CD4-positive, alpha-beta T cell (primary cell): Measurements from ENCODE around the gene ERC2. TPM values are rescaled to one million over a fixed set of nuclear protein-coding genes. Genes with fewer than 3 reads are reported as not detected.

Experiments
- ATAC-seq: fragments of 200-7000 bp; cut with Tn5 transposase; one replicate; pipeline ENCODE4 v1.10.0; 2022; ENCODE audit warnings: mild to moderate bottlenecking; ENCODE audit not compliant: poor library complexity
- CTCF ChIA-PET: fragments of 350-600 bp; sonication (Branson Sonifier 250); formaldehyde crosslinking; loops from one replicate; lab custom pipeline; 2021; ENCODE audit warnings: antibody characterized with exemption, inconsistent platforms; lab: Charles Lee
- POLR2A ChIA-PET: fragments of 350-600 bp; sonication (Branson Sonifier 250); formaldehyde crosslinking; loops from one replicate; lab custom pipeline; 2021; ENCODE audit warnings: antibody characterized with exemption, inconsistent platforms; lab: Charles Lee
- DNase-seq, 14 experiments: peaks; one replicate each; pipeline ENCODE4 v3.0.0-alpha.2; 2013 to 2020; ENCODE audit warnings: mixed read lengths in 2 of 14
- H3K27ac ChIP-seq, 2 donors: one replicate each; pipeline versions ENCODE4 v1.5.1 to v1.7.0; 2013; ENCODE audit warnings: low read length in 2 of 2, low read depth in 1 of 2, mild to moderate bottlenecking in 1 of 2
- H3K27me3 ChIP-seq, 2 experiments: 1 replicate in 1 of 2; 2 replicates in 1 of 2; pipeline versions ENCODE4 v1.6.1 to v1.7.0; 2013; ENCODE audit warnings: low read length in 2 of 2, control low read depth in 1 of 2, mild to moderate bottlenecking in 1 of 2, moderate library complexity in 1 of 2; ENCODE audit not compliant: insufficient read depth in 2 of 2, control insufficient read depth in 1 of 2
- H3K36me3 ChIP-seq: one replicate; pipeline ENCODE4 v1.6.1; 2013; ENCODE audit warnings: low read length, control low read depth; ENCODE audit not compliant: insufficient read depth
- H3K4me1 ChIP-seq: one replicate; pipeline ENCODE4 v1.6.1; 2013; ENCODE audit warnings: low read length, control low read depth; ENCODE audit not compliant: insufficient read depth
- H3K4me3 ChIP-seq: one replicate; pipeline ENCODE4 v1.5.1; 2013; ENCODE audit warnings: mild to moderate bottlenecking, low read length, moderate library complexity
- H3K9me3 ChIP-seq, 2 experiments: 1 replicate in 1 of 2; 2 replicates in 1 of 2; pipeline versions ENCODE4 v1.6.1 to v1.7.0; 2013; ENCODE audit warnings: low read length in 2 of 2, mild to moderate bottlenecking in 2 of 2, control low read depth in 1 of 2, moderate library complexity in 1 of 2; ENCODE audit not compliant: control insufficient read depth in 1 of 2, insufficient read depth in 1 of 2
- H3K27ac Mint-ChIP-seq: one replicate; pipeline ENCODE4 v1.8.0; 2020; ENCODE audit warnings: mixed read lengths
- H3K27me3 Mint-ChIP-seq: one replicate; pipeline ENCODE4 v1.8.0; 2021; ENCODE audit warnings: mixed read lengths
- H3K36me3 Mint-ChIP-seq: one replicate; pipeline ENCODE4 v1.8.0; 2021; ENCODE audit warnings: low read depth, mixed read lengths
- H3K4me1 Mint-ChIP-seq: one replicate; pipeline ENCODE4 v1.8.0; 2021; ENCODE audit warnings: low read depth, mixed read lengths
- H3K4me3 Mint-ChIP-seq: one replicate; pipeline ENCODE4 v1.8.0; 2020; ENCODE audit warnings: mild to moderate bottlenecking, mixed read lengths
- H3K9me3 Mint-ChIP-seq: one replicate; pipeline ENCODE4 v1.8.0; 2020; ENCODE audit warnings: mixed read lengths
- CTCF ChIP-seq: fragments of 200-600 bp; IDR thresholded peaks from one replicate; pipeline ENCODE4 v1.8.0; 2022; ENCODE audit warnings: antibody characterized with exemption, mild to moderate bottlenecking
- intact Hi-C, 2 experiments: fragments of 100-400 bp; cut with DNase I in 1 of 2; cut with micrococcal nuclease in 1 of 2; formaldehyde crosslinking; loops; one replicate each; pipeline versions ENCODE4 v1.15.1 to v1.9.0; 2023 to 2025; cut with DNase I, micrococcal nuclease
- total RNA-seq, 174 experiments: library from RNA in 2 of 174; stranded (reverse) in 2 of 174; gene quantifications; one replicate each; pipeline ENCODE4 v1.2.3 and lab custom pipeline; 2021 to 2026

The ERC2 gene
- total RNA-seq, 2 experiments from 2014 or later = not detected

GRCh38 chr3:56048331-56048730 lies 419.9 kb downstream of the ERC2 start:
- POLR2A ChIA-PET = no interaction called here

GRCh38 chr3:56042326-56042951 lies 425.8 kb downstream of the ERC2 start:
- intact Hi-C loops = no loop called here
- Histone ChIP-seq H3K4me1 (no peaks in the 10 kb centered on the region), H3K9me3 (no peaks in the 10 kb centered on the region), H3K4me3 (no peak overlapping the region), H3K27ac (no peak overlapping the region), H3K36me3 (no peaks in the 10 kb centered on the region), H3K27me3 (no peaks in the 10 kb centered on the region)
- H3K4me1 Mint-ChIP-seq = no peaks in the 10 kb centered on the region
- no peaks in the 10 kb centered on the region for H3K36me3 Mint-ChIP-seq
- no peaks in the 10 kb centered on the region for H3K27me3 Mint-ChIP-seq
- no peak for TF ChIP-seq CTCF
- H3K4me3 Mint-ChIP-seq = no peak overlapping the region
- DNase-seq = no peak
- ChIA-PET CTCF (no interaction called here), POLR2A (no interaction called here)
- ATAC-seq = no peak
- peaks cover 6% of the 10 kb centered on the region for H3K9me3 Mint-ChIP-seq
- no peak overlapping the region for H3K27ac Mint-ChIP-seq

More at GRCh38 chr3:56048331-56048730, 419.9 kb downstream of the ERC2 start:
- DNase-seq (no peak), ATAC-seq (no peak)
- H3K27ac Mint-ChIP-seq = no peak overlapping the region
- H3K36me3 Mint-ChIP-seq = no peaks in the 10 kb centered on the region
- Histone ChIP-seq H3K27me3 (no peaks in the 10 kb centered on the region), H3K27ac (no peak overlapping the region), H3K9me3 (no peaks in the 10 kb centered on the region), H3K36me3 (no peaks in the 10 kb centered on the region), H3K4me3 (no peak overlapping the region), H3K4me1 (no peaks in the 10 kb centered on the region)
- peaks cover 4% of the 10 kb centered on the region for H3K27me3 Mint-ChIP-seq
- TF ChIP-seq CTCF = no peak
- H3K4me3 Mint-ChIP-seq = no peak overlapping the region
- H3K9me3 Mint-ChIP-seq = no peaks in the 10 kb centered on the region
- CTCF ChIA-PET = no interaction called here
- no peaks in the 10 kb centered on the region for H3K4me1 Mint-ChIP-seq
- intact Hi-C loops = no loop called here

- no peaks in the 10 kb centered on the region for H3K9me3 ChIP-seq
Measured at GRCh38 chr3:56025326-56025725, 442.9 kb downstream of the ERC2 start.

More at GRCh38 chr3:56025326-56025725, 442.9 kb downstream of the ERC2 start:
- Mint-ChIP-seq H3K4me1 (no peaks in the 10 kb centered on the region), H3K27ac (no peak overlapping the region), H3K27me3 (no peaks in the 10 kb centered on the region), H3K4me3 (no peak overlapping the region), H3K36me3 (no peaks in the 10 kb centered on the region), H3K9me3 (no peaks in the 10 kb centered on the region)
- intact Hi-C loops = no loop called here
- CTCF ChIA-PET = interaction anchor here (0.6 kb wide), 1 partner anchor 1396 kb away, joined by 3 read pairs; no protein-coding TSS in a partner anchor
- TF ChIP-seq CTCF = no peak
- no peak overlapping the region for H3K27ac ChIP-seq
- H3K36me3 ChIP-seq = no peaks in the 10 kb centered on the region
- ATAC-seq (no peak), DNase-seq (no peak)
- POLR2A ChIA-PET = no interaction called here
- no peaks in the 10 kb centered on the region for H3K4me1 ChIP-seq
- H3K27me3 ChIP-seq = no peaks in the 10 kb centered on the region
- H3K4me3 ChIP-seq = no peak overlapping the region
